ENCODE measurements around the gene IQGAP2. TPM values are rescaled to one million over a fixed set of nuclear protein-coding genes. Genes with fewer than 3 reads are reported as not detected.

IQGAP2 gene
- total RNA-seq, 1 experiment from 2014 or later, result 0.59 TPM

GRCh38 chr5:76547891-76548524, 144.9 kb downstream of the IQGAP2 start:
- 0 out of 2 replicates have a peak, but pooled peaks have one; percentile 36 for ATAC-seq

More at GRCh38 chr5:76547891-76548524, 144.9 kb downstream of the IQGAP2 start:
- in situ Hi-C loops (cut with HindIII; ENCODE audit: low pct_unique_long_range_greater_than_20kb, low sequenced_read_pairs), result no loop called here
- CTCF ChIA-PET, result no interaction called here
- Histone ChIP-seq H3K27me3 (ENCODE audit: control insufficient read depth, insufficient read depth, low read length) (peaks cover 3% of the 10 kb centered on the region; the same call in 1 of the 2 replicates), H3K4me3 (ENCODE audit: low read depth in 2 of 2, low read length in 2 of 2) (no peak overlapping the region), H3K36me3 (ENCODE audit: control insufficient read depth, insufficient read depth, low read length) (no peaks in the 10 kb centered on the region), H3K4me1 (ENCODE audit: control insufficient read depth, insufficient read depth, low read length) (no peaks in the 10 kb centered on the region; the same call in 1 of the 2 replicates), H3K27ac (ENCODE audit: low read length) (no peak overlapping the region), H3K9me3 (ENCODE audit: control insufficient read depth, insufficient read depth, low read depth, low read length) (no peaks in the 10 kb centered on the region)
- no peak for TF ChIP-seq CTCF (IDR thresholded peaks at IDR 0.05)
- no peak for TF ChIP-seq TCF7L2 (IDR thresholded peaks at IDR 0.05; ENCODE audit: low read depth, low read length)
- no peak for TF ChIP-seq SIN3A (IDR thresholded peaks at IDR 0.05; ENCODE audit: borderline replicate concordance, insufficient read depth, low read depth, low read length)
- no peak for TF ChIP-seq REST (IDR thresholded peaks at IDR 0.05; ENCODE audit: insufficient read depth in 1 of 2, low read depth in 2 of 2, low read length in 1 of 2)
- no peak for TF ChIP-seq POLR2AphosphoS5 (IDR thresholded peaks at IDR 0.05; ENCODE audit: low read depth, low read length)
- DNase-seq (ENCODE audit: low read depth, low spot score), result no peak
- intact Hi-C loops (cut with micrococcal nuclease; ENCODE audit: unreplicated experiment), result no loop called here
- POLR2A ChIA-PET, result no interaction called here
- BruUV-seq (replicated peaks), result no TSS peak
